ENCODE measurements around the gene TSHZ2.

The TSHZ2 gene

GRCh38 chr20:53201588-53201987 is 229.4 kb downstream of the TSHZ2 start:
- DNase-seq (ENCODE audit: low read depth in 2 of 2): no peak

- no peak for DNase-seq (ENCODE audit: low read depth in 2 of 2)
These were observed 230.6 kb downstream of the TSHZ2 start for GRCh38 chr20:53202777-53203176.

- no peak for DNase-seq (ENCODE audit: low read depth in 2 of 2)
These were observed 232.9 kb downstream of the TSHZ2 start for GRCh38 chr20:53205046-53205445.

DNA sequence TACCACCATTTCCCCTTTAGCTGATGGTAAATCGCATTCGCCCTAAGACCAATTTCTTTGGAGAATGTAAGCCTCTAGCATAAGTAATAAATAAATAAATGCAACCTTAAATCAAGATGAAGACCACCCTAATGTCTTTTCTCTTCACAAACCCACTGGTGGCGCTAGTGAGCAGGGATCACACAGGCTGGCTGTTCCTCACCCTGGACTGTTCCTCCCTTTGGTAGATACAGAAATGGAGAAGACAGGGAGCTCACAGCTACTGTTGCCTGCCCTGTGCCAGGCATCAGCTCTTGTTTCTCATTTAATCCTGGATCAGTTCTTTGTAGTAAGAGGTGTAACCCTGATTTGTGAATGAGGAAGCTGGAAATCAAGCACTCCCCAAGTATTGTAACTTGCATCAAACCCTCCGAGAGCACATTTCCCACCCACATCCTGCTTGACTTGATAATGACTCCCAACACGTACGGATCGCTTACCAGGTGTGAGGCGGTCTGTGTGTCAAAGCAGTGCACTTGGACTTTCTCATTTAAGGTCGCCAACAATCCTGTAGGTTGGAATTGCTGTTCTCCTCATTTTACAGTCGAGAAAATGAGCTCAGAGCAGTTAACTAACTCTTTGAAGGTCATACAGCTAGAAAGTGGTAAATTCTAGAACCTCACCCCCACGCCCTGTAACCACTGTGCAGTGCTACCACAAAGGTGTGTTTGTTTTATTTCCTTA is 236.1 kb downstream of the TSHZ2 start:
- no peak for DNase-seq (ENCODE audit: low read depth in 2 of 2)

- no peak for DNase-seq (ENCODE audit: low read depth in 2 of 2)
These were observed 237.9 kb downstream of the TSHZ2 start for GRCh38 chr20:53210041-53210440.

DNA sequence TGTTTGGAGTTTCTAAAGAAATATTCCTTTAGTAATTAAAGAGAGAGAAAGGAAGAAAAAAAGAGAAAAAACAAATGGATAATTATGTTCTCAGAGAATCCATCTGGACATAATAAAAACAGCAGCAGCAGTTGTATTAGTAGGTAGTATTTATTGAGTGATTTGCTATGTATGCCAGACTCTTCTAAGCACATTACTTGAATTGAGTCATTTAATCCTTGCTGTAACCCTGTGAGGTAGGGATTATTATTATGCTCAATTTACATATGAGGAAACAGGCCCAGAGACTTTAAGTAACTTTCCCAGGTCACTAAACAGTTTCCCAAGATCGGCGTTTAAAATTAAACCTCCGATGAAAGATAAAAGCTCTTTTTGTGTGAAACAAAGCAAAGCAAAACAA is 238.8 kb downstream of the TSHZ2 start:
- DNase-seq (ENCODE audit: low read depth in 2 of 2): peak in 1 of 2 experiments; percentile 22

DNA sequence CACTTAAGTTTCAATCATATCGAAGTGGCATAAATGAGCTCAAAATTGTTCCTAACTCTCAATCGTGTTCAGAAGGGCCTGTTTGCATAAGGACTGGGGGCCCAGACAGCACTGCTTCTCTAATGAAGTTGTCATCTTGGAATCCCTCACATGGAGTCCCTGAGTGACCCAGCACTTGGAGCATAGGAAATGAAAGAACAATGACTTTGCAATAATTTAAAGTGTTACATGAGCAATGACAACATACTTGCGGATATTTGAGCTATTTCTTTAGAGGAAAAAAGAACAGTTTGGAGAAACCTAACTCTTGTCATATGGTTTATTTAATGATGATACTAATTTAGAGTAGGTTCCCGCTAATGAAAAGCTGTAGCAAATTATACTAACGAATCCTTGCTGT is 239.9 kb downstream of the TSHZ2 start:
- no peak for DNase-seq (ENCODE audit: low read depth in 2 of 2)

- DNase-seq (ENCODE audit: low read depth in 2 of 2): no peak
These were observed 242.2 kb downstream of the TSHZ2 start for GRCh38 chr20:53214392-53214791.

DNA sequence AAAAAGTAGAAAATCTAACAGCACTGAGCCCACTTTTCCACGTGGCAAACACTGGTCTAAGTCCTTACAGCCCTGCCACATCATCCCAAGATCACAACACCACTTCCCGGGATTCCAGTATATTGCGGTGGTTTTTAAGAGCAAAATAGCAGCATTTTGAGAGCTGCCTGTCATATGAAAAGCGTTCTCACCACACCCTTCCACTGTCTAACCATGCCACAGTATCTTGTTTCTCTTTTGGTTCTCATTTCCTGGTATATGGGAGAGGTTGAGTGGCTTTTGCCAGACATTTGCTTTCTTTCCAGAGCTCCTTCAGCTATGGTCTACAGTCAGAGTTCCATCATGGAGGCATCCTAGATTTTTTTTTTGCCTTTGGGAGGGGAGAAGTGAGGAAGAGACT is 243.0 kb downstream of the TSHZ2 start:
- no peak for DNase-seq (ENCODE audit: low read depth in 2 of 2)

- DNase-seq (ENCODE audit: low read depth in 2 of 2): no peak
These were observed 244.3 kb downstream of the TSHZ2 start for GRCh38 chr20:53216478-53216855.

DNA sequence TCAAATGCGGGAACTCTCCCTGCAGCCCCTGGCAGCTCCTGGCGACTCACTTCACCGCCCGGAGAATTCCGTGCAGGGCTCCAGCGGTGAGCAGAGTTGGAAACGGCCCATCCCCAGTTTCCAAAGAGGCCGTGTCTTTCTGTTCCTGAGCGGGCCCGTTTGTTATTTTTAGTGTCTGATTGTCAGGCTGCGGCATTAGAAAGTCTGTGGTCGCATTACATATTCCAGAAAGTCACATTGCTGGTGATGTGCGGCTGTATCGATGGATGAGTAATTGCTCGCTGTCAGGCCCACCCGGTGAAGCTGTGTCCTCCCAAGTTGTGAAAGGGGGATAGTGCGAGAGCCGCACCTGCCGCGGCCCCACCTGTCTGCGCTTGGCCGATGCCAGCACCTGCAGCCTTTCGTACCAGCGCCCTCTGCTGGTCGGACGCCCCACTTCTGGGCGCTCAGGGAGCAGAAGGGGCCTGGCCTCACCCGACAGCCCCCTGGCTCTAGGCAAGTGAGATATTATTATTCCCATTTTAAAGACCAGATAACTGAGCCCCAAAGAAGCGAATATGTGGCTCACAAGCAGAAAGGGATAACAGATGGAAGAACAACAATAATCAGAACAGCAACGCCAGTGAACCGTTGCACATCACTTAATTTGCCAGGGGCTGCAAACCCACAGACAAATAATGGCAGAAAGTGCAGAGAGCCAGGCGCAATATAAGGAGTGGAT is 244.9 kb downstream of the TSHZ2 start:
- no peak for DNase-seq (ENCODE audit: low read depth in 2 of 2)

GRCh38 chr20:53220482-53221307 is 248.5 kb downstream of the TSHZ2 start:
- no peak for DNase-seq (ENCODE audit: low read depth in 2 of 2)

DNA sequence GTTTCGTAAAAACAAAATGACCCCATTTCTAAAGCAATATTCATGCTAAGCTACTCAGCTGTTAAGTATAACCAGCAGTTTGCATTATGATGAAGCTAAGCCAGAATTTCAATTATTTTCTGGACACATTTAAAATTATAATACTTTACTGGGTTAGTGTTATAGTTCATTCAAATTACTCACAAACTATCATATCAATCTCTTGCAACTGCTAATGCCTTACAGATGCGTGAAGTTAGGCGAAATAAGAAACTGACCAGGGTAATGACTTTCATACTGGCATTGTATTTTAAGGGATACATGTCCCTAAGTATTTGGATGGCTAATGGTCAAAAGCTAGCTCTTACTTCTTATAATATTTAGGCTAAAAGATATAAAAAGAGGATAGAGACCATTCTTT is 249.6 kb downstream of the TSHZ2 start:
- no peak for DNase-seq (ENCODE audit: low read depth in 2 of 2)

GRCh38 chr20:53222416-53222815 is 250.3 kb downstream of the TSHZ2 start:
- no peak for DNase-seq (ENCODE audit: low read depth in 2 of 2)

DNA sequence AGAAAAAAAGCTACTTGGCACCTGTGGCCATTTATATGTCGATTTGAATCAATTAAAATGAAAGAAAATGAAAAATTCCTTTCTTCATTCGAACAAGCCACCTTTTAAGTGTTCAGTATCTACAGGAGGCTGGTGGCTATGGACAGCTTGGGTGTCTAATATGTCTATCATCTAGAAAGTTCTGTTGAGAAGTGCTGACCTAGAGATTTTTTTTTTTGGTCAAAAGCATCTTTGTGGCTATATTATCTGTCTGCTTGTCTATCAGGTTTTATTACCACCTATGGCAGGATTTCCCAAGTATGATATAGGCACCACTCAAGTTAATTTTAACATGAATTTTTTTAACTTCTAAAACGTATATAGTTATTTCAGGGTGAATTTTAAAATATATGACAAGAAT is 250.8 kb downstream of the TSHZ2 start:
- DNase-seq (ENCODE audit: low read depth in 2 of 2): no peak

DNA sequence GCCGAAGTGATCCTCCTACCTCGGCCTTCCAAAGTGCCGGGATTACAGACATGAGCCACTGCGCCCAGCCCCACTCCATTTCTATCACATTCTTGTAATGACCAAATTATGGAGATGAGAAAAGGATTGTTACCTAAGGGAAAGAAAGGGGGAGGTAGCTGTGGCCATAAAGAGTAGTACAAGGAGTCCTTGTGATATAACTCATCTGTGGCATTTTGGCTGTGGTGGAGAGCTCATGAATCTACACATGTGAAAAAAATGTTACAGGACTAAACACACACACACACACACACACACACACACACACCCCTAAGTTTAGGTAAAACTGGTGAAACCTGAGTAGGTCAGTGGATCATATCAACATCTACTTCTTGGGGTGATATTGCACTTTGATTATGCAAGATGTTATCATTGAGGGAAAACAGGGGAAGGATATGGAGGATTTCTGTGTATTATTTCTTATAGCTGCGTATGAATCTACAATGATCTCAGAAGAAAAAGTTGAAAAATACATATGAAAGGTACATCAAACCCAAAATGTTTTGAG is 251.5 kb downstream of the TSHZ2 start:
- DNase-seq (ENCODE audit: low read depth in 2 of 2): peak in 1 of 2 experiments; percentile 8

DNA sequence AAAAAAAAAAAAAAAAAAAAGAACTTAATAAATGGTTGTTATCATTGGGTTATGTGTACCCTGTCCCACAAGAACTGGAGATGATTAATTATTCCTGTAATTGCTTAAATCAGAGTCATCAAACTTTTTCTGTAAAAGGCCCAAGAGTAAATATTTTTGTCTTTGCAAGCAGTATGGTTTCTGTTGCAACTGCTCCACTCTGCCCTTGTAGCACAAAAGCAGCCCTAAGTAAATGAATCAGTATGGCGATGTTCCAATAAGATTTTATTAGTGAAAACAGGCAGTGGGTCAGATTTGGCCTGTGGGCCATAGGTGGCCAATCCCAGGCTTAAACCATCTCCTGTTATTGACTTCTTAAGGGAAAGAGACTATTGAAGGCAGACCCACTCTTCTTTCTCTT is 252.7 kb downstream of the TSHZ2 start:
- peak; percentile 20 to 22 for DNase-seq (ENCODE audit: low read depth in 2 of 2)

DNA sequence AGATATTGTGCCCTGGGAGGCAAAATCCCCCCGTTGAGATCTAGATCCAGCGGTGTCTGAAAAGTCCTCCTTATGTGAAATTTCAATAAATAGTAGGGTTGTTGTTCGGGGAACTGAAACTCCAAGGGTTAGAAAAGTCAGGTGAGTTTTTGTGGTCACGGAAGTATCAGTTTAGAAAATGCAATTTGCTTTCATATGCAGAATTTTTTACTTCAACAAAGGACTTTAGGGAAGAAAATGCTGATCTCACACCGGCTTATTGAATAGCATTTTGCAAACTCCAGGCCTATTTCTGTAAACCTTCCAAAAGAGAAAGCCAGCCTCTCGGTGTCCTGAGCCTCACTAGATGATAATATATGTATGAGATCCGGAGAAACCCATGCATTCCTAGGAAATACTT is 254.7 kb downstream of the TSHZ2 start:
- no peak for DNase-seq (ENCODE audit: low read depth in 2 of 2)

- DNase-seq (ENCODE audit: low read depth in 2 of 2): peak in 1 of 2 experiments; percentile 17
These were observed 255.4 kb downstream of the TSHZ2 start for GRCh38 chr20:53227523-53227922.

GRCh38 chr20:53231061-53231460 is 258.9 kb downstream of the TSHZ2 start:
- DNase-seq (ENCODE audit: low read depth in 2 of 2): no peak

GRCh38 chr20:53237461-53237860 is 265.3 kb downstream of the TSHZ2 start:
- DNase-seq (ENCODE audit: low read depth in 2 of 2): no peak

DNA sequence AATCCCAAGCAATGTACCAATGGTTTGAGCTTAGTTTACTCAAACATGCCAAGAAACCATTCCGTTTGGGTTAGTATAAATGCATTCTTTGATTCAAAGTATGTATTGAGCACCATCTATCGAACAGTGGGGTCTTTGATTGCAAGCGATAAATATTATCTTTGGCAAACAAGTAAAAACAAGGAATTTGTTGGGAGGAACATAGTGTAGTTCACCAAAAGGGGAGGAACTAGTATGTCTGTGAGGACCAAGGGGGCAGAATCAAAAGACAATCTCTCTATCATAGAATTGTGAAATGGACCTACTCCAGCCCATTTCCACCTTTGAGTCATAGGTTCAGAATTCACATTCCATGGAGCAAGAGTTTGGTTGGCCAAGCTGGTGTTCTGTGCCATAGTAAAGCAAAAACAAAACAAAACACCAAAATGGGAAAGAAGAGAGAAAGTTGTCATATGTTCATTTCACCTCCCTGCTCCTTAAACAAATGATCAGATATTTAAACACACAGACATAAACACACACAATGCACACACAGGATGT is 266.0 kb downstream of the TSHZ2 start:
- no peak for DNase-seq (ENCODE audit: low read depth in 2 of 2)
